KOPT-K1 (cell line): ENCODE measurements around the gene FCER2.

Experiments used
- H3K27ac ChIP-seq: fragments of 200-600 bp; sonication (generic); 2 replicates; pipeline ENCODE4 v1.5.1; 2016; ENCODE audit warnings: antibody characterized with exemption, mild to moderate bottlenecking, low read depth, low read length; ENCODE audit not compliant: poor library complexity, severe bottlenecking
- H3K36me3 ChIP-seq: fragments of 200-600 bp; sonication (generic); 2 replicates; pipeline ENCODE4 v1.5.1; 2017; ENCODE audit warnings: antibody characterized with exemption, mild to moderate bottlenecking, low read length, moderate library complexity; ENCODE audit not compliant: insufficient read depth
- H3K9me3 ChIP-seq: fragments of 200-600 bp; sonication (generic); 2 replicates; pipeline ENCODE4 v1.5.1; 2017; ENCODE audit warnings: antibody characterized with exemption, low read length, mild to moderate bottlenecking; ENCODE audit not compliant: insufficient read depth, poor library complexity, severe bottlenecking

The FCER2 gene

DNA sequence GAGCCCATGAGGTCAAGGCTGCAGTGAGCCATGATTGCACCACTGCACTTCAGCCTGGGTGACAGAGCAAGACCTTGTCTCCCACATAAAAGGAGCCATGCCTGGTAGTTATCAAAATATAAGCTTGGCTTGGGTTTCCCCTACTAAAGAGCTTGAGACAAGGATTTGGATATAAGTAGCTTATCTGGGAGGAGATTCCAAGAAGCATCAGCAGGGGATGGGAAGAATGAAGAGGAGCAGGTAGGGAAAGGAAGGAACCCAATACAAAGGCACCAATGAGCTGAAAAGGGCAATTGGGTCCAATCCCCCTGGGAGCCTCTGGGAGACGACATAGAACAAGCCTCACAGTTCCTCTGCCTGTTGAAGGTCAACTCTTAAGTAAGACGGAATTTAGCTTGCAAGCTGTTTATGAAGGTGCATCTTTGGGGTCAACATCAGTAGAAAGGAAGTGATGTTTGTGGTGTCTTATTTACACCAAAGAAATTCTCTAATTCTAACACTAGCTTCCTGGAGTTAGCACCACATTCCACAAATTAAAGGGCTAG, 37.4 kb upstream of the FCER2 start:
- Histone ChIP-seq H3K27ac (no peak overlapping the region), H3K9me3 (no peaks in the 10 kb centered on the region), H3K36me3 (no peaks in the 10 kb centered on the region)

DNA sequence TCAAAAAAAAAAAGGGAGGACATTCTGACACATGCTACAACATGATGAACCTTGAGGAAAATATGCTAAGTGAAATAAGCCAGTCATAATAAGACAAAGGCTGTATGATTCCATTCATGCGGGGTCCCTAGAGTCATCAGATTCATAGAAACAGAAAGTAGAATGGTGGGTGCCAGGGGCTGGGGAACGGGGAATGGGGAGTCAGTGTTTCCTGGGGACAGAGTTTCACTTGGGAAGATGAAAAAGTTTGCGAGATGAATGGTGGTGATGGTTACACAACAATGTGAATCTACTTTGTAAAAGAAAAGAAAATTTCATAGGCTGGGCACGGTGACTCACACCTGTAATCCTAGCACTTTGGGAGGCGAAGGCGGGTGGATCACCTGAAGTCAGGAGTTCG, 36.1 kb upstream of the FCER2 start:
- H3K27ac ChIP-seq = no peak overlapping the region
- no peaks in the 10 kb centered on the region for H3K36me3 ChIP-seq
- H3K9me3 ChIP-seq = no peaks in the 10 kb centered on the region

DNA sequence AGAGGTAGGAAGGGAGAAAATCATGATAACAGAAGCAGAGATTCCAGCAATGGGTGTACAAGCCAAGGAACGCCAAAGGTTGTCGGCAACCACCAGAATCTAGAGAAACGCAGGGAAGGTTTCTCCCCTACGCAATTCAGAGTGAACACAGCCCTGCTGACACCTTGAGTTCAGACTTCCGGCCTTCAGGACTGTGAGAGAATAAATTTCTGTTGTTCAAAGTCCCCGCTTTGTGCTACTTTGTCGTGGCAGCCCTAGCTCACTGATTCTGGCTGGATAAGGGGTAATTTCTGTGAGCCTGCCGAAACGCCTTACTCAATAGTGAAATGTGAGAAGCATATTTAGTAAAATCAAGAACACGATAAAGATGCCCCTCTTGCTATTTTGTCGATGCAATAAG, 35.3 kb upstream of the FCER2 start:
- H3K9me3 ChIP-seq = no peaks in the 10 kb centered on the region
- H3K36me3 ChIP-seq = no peaks in the 10 kb centered on the region
- H3K27ac ChIP-seq = no peak overlapping the region

DNA sequence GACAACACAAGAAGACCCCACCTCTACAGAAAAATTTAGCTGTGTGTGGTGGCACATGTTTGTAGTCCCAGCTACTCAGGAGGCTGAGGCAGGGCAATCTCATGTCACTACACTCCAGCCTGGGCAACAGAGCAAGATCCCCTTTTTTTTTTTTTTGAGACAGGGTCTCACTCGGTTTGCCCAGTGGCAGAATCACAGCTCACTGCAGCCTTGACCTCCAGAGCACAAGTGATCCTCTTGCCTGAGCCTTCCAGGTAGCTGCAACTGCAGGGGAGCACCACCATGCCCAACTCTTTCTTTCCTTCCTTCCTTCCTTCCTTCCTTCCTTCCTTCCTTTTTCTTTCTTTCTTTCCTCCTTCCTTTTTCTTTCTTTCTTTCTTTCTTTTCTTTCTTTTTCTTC, 34.2 kb upstream of the FCER2 start:
- Histone ChIP-seq H3K9me3 (no peaks in the 10 kb centered on the region), H3K27ac (no peak overlapping the region), H3K36me3 (no peaks in the 10 kb centered on the region)

DNA sequence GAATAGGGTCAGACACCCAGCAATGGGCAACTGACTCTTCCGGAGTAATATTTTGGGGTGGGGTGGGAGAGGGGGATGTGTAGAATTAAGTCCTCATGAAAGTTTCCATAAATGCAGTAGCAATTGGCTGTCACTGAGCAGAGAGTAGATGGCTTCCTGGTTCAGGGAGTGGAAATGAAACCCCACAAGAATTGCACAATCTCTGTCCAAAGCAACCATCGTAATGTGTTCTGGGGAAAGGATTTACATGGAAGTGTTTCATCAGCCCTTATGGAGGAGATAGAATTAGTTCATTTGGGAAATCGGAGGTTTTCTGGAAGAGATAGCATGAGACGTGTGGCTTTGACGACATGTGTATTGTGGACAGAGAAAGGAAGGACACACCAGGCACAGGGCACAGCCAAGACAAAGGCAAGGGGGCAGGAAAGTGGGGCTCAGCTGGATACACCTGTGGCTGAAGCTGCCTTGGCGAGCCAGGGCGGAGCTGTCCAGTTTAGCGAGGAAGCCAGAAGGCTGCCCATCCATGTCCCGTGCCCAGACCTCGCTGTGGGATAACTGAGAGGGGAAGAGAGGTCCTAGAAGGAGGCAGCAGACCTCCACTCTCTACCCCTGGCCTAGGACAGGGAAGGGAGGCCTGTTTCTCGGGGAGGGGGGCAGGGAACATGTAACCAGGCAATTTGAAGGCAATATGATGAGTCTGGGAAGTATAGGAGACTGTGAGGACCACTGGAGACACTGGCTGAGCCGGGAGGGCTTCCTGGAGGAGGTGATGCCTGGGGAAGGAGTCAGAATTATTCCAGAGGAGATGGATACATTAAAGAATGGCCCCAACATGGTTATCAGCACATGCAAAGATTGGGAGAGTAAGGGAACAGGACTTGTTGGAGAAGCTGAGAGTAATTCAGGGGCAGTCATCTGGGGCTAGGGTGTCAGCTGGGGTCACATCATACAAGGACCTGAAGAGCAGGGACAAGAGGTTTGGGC, 32.6 kb upstream of the FCER2 start:
- Histone ChIP-seq H3K27ac (no peak overlapping the region), H3K9me3 (no peaks in the 10 kb centered on the region), H3K36me3 (no peaks in the 10 kb centered on the region)

DNA sequence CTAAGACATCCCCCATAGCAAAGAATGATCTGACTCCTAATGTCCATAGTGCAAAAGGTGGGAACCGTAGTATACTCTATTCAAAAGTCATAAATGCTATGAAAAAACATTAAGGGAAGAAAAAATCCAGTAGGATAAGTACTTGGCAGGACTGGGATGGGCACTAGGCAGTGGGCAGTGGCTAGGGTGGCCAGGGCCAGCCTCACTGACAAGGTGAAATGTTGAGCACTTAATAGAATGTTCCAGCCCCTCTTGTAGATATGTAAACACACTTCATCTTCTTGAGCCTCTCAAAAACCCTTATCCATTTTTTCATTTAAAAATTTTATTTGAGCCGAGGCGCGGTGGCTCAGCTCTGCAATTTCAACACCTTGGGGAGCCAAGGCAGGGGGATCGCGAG, 31.4 kb upstream of the FCER2 start:
- Histone ChIP-seq H3K27ac (no peak overlapping the region), H3K36me3 (no peaks in the 10 kb centered on the region), H3K9me3 (no peaks in the 10 kb centered on the region)

DNA sequence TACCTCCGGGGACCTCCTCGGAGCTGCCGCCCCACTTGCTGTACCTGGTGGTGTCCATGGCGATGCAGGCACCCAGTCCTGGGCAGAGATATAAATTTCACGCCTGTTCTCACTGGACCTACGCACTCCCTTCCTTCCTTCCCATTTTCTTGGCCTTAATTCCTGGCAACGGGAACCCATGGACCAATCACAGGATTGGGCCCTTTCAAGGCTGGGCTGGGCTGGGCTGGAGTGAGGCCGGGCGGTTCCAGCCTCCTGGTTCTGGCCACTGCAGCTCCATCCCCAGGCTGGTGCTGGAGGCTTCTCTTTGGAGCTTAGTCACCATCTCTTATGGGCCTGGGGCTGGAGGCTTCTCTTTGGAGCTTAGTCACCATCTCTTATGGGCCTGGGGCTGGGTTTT, 30.1 kb upstream of the FCER2 start, which contains the start of gene CLEC4G:
Gene CLEC4G (minus strand): TSS at position 66 of the 400 bp plus-strand sequence. CDS start 8 bp downstream, at position 58.
- Histone ChIP-seq H3K36me3 (no peaks in the 10 kb centered on the region), H3K27ac (no peak within 1 kb of the TSS), H3K9me3 (no peaks in the 10 kb centered on the region)

DNA sequence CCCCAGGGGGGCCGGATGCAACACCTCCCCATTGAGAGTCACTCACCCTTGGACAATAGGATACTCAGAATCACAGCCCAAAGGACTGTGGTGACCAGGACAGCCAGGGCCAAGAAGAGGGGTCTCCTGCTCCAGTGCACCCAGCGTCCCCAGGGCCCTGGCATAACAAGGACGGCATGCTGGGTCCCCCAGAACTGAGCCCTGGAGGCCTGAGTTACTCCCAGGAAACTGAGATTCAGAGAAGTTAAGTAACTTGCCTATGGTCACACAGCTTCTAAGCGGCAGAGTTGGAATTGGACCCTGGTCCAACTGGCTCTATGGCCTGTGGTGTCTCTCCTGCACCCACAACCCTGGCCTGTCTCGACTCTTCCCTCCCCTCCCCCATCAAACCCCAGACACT, 29.7 kb upstream of the FCER2 start:
- no peak overlapping the region for H3K27ac ChIP-seq
- no peaks in the 10 kb centered on the region for H3K9me3 ChIP-seq
- H3K36me3 ChIP-seq = no peaks in the 10 kb centered on the region

DNA sequence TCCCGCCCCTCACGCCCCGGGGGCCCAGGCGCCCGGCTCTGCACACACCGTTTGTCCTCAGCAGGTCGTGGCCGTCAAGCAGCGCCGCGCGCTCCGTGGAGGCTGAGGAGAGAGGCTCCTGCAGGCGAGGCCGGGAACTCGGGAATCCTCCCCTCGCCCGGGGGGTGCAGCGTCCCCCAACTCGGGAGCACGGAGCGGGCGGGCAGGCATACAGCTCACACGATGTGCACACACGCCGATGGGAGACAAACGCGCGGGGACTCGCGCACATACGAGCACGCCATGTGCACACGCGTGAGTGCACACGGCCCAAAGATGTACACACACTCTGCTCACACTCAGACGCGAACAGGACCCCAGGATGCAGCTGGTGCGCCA, 29.3 kb upstream of the FCER2 start:
- Histone ChIP-seq H3K9me3 (no peaks in the 10 kb centered on the region), H3K27ac (no peak overlapping the region), H3K36me3 (no peaks in the 10 kb centered on the region)

DNA sequence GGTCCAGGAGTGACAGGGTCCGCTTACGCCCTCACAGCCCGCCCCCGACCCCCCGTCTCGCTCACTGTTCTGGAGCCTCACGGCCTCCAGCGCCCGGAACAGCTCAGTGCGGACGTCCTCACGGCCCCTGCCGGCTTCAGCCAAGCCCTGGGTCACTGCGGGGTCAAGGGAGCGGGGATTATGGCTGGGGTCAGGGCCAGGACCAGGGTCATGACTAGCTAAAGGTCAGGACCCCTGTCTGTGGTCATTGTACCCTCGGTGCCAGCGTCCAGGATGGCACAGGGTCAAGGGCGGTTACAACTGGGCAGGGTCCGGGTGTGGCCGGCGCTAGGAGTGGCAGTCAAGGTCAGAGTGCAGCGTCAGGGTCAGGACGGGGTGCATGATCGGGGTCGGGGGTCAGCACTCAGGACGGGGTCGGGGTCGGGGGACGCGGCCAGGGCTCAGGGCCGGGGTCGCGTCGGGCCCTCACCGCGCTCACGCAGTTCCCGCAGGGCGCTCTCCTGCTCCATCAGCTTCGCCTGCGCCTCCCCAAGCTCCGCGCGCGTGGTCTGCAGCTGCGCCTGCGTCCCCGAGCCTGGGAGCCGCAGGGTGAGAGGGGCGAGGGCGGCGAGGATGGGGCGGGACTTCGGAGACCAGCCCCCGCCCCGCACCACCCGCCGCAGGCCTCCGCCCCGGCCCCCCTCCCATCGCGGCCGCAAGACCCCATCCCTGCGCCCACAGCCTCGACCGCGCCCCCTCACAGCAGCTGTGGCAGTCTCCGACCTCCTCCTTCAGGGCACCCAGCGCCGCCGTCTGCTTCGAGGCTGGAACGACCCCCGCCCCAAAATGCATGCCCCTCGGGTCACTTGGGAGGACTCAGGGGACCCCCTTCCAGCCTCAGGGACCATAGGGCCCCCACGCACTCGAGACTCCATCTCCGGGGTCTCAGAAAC, 28.6 kb upstream of the FCER2 start:
- H3K9me3 ChIP-seq = no peaks in the 10 kb centered on the region
- H3K27ac ChIP-seq = no peak overlapping the region
- H3K36me3 ChIP-seq = no peaks in the 10 kb centered on the region

DNA sequence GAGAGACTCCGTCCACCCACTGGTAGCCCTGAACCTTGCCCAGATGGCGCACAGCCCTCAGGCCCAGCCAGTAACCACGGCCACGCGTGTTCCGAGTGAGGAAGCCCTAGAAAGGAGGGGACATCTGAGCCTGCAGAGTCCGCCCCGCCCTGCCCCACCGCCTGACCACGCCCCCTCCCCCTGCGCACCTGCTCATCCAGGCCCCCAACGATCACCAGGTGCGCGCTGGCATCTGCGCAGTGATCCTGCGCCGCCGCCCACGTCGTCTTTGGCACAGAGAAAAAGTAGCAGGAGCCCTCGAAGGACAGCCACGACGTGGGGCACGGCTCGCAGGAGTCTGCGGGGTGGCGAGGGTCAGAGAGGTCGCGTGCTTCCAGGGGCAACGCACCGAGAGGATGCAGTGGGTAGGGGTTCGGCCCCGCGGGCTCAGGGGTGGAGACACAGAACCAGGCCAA, 27.9 kb upstream of the FCER2 start:
- Histone ChIP-seq H3K27ac (no peak overlapping the region), H3K9me3 (no peaks in the 10 kb centered on the region), H3K36me3 (no peaks in the 10 kb centered on the region)

DNA sequence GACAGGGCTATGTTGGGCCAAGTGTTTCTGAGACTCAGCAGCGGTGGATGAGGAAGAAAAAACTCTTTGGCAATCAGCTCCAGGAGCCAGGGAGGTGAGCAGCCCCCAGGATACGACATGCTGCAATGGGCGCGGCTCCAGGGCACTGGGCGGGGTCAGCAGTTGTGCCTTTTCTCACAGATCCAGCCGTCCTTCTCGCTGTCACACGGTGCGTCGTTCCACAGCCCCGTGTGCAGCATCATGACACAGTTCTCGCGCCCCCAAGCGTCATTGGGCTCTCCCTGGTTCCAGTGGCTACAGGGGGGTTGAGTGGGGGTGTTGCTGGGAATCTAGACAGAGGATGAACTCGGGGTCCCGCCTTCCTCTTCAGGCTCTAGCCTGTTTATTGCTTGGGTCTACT, 27.3 kb upstream of the FCER2 start:
- H3K9me3 ChIP-seq = no peaks in the 10 kb centered on the region
- H3K27ac ChIP-seq = no peak overlapping the region
- H3K36me3 ChIP-seq = no peaks in the 10 kb centered on the region

DNA sequence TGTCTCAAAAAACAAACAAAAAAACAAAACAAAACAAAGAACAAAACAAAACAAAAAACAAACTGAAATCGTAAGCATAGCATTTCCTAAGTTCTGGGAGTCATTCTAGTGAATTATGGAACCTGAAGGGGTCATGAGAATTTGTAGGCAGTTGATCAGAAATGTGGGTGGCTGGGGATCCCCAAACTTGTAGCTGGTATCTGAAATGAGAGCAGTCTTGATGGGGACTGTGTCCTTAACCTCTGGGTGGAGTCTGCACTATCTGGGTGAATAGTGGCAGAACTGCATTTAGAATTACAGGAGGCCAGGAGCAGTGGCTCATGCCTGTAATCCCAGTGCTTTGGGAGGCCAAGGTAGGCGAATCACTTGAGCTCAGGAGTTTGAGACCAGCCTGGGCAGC, 23.9 kb upstream of the FCER2 start:
- Histone ChIP-seq H3K36me3 (no peaks in the 10 kb centered on the region), H3K27ac (no peak overlapping the region), H3K9me3 (no peaks in the 10 kb centered on the region)

DNA sequence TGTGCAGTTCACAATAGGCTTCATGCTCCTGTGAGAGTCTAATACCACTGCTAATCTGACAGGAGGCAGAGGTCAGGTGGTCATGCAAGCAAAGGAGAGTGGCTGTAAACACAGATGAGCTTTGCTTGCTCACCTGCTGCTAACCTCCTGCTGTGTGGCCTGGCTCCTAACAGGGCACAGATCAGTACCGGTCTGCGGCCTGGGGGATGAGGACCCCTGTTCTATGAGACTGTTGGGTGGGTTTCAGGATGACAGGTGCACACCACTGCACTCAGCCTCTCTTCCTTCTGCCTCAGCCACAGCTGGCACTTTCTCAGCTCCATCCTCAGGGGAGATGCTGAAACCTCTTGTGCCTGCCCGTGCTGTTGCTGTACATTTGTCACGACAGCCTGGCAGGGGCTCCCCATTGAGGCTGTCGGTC, 20.3 kb upstream of the FCER2 start:
- Histone ChIP-seq H3K27ac (no peak overlapping the region), H3K9me3 (no peaks in the 10 kb centered on the region), H3K36me3 (no peaks in the 10 kb centered on the region)

DNA sequence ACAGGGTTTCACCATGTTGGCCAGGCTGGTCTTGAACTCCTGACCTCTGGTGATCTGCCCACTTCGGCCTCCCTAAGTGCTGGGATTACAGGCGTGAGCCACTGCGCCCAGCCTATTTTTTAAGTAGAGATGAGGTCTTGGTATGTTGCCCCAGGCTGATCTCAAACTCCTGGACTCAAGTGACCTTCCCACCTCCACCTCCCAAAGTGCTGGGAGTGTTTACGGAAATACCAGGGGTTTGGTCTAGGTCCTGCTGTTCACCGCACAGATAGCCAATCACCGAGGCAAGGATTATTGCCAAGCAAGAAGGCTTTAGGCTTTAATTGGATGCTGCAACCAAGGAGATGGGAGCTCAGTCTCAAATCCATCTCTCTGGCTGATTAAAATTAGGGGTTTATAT, 18.4 kb upstream of the FCER2 start:
- Histone ChIP-seq H3K9me3 (peaks cover 9% of the 10 kb centered on the region), H3K27ac (no peak overlapping the region), H3K36me3 (no peaks in the 10 kb centered on the region)
